ENCODE results near the gene PTPRD.

DNA sequence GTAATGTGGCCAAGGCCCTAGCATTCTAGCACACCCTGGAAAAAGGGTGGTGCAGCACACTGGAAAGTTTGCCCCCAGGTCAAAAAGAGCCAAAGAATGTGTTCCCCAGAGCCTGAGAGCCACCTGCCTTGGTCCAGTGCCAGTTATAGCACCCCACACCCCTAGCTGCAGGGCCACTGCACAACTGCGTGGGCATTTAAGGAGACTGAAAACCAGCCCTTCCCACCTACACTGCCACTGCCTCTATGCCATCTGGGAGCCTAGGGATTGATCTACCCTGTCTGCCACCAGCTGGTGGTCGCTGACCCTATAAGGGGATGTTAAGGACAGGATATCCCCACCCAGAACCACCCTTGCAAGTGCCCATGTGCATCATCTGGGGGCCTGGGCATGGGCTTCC, 38.2 kb upstream of the PTPRD start:
- TF ChIP-seq, protein P1, sequence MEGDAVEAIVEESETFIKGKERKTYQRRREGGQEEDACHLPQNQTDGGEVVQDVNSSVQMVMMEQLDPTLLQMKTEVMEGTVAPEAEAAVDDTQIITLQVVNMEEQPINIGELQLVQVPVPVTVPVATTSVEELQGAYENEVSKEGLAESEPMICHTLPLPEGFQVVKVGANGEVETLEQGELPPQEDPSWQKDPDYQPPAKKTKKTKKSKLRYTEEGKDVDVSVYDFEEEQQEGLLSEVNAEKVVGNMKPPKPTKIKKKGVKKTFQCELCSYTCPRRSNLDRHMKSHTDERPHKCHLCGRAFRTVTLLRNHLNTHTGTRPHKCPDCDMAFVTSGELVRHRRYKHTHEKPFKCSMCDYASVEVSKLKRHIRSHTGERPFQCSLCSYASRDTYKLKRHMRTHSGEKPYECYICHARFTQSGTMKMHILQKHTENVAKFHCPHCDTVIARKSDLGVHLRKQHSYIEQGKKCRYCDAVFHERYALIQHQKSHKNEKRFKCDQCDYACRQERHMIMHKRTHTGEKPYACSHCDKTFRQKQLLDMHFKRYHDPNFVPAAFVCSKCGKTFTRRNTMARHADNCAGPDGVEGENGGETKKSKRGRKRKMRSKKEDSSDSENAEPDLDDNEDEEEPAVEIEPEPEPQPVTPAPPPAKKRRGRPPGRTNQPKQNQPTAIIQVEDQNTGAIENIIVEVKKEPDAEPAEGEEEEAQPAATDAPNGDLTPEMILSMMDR (IDR thresholded peaks at IDR 0.05 in 8 of 11, conservative IDR thresholded peaks at IDR 0.05 in 3 of 11), result no peak
- TF ChIP-seq POLR2AphosphoS5 (IDR thresholded peaks at IDR 0.05), result no peak
